HG02798 (cell line): Measurements from ENCODE around the gene PRCP.
"Not testable (repeated sequence)": the region's sequence is repeated elsewhere in the genome, so short reads cannot be mapped to it uniquely, and the experiment has no call there.

Experiments used
- ATAC-seq: cut with Tn5 transposase; IDR thresholded peaks from one replicate; pipeline ENCODE4 v1.9.1; 2021; ENCODE audit warnings: mild to moderate bottlenecking; ENCODE audit not compliant: unreplicated experiment, poor library complexity

PRCP gene

GRCh38 chr11:82900277-82901164 lies at the start of gene PRCP:
PRCP (minus strand) TSS chr11:82900430; CDS start chr11:82900402, 28 bp downstream.
- ATAC-seq, result peak; percentile 87

- ATAC-seq, result no peak
Observed at GRCh38 chr11:82949352-82949751, 49.1 kb upstream of the PRCP start.

GRCh38 chr11:82945682-82946081 lies 45.5 kb upstream of the PRCP start:
- no peak for ATAC-seq

GRCh38 chr11:82945041-82945440 lies 44.8 kb upstream of the PRCP start:
- ATAC-seq, result not testable (repeated sequence)

GRCh38 chr11:82944198-82944597 lies 44.0 kb upstream of the PRCP start:
- ATAC-seq, result no peak

- not testable (repeated sequence) for ATAC-seq
Observed at GRCh38 chr11:82943430-82943829, 43.2 kb upstream of the PRCP start.

GRCh38 chr11:82942376-82942775 lies 42.1 kb upstream of the PRCP start:
- no peak for ATAC-seq

GRCh38 chr11:82939456-82939855 lies 39.2 kb upstream of the PRCP start:
- no peak for ATAC-seq

- no peak for ATAC-seq
Observed at GRCh38 chr11:82937554-82937953, 37.3 kb upstream of the PRCP start.

- ATAC-seq, result no peak
Observed at GRCh38 chr11:82936261-82936660, 36.0 kb upstream of the PRCP start.

- no peak for ATAC-seq
Observed at GRCh38 chr11:82932564-82932963, 32.3 kb upstream of the PRCP start.

GRCh38 chr11:82930734-82931133 lies 30.5 kb upstream of the PRCP start:
- ATAC-seq, result no peak

GRCh38 chr11:82930229-82930628 lies 30.0 kb upstream of the PRCP start:
- peak; percentile 56 for ATAC-seq

GRCh38 chr11:82929121-82929520 lies 28.9 kb upstream of the PRCP start:
- ATAC-seq, result no peak

GRCh38 chr11:82927264-82927880 lies 27.1 kb upstream of the PRCP start:
- ATAC-seq, result peak; percentile 81

- no peak for ATAC-seq
Observed at GRCh38 chr11:82924522-82925224, 24.4 kb upstream of the PRCP start.

GRCh38 chr11:82922396-82923173 lies 22.4 kb upstream of the PRCP start:
- not testable (repeated sequence) for ATAC-seq

- ATAC-seq, result not testable (repeated sequence)
Observed at GRCh38 chr11:82920227-82920626, 20.0 kb upstream of the PRCP start.

GRCh38 chr11:82919786-82920185 lies 19.6 kb upstream of the PRCP start:
- not testable (repeated sequence) for ATAC-seq

GRCh38 chr11:82909015-82909640 lies 8.9 kb upstream of the PRCP start:
- no peak for ATAC-seq
